Ramos (cell line): ENCODE measurements around the gene RAB34.

Experiments
- in situ Hi-C: fragments of 300-500 bp; cut with MboI; formaldehyde crosslinking; loops from one replicate; pipeline ENCODE4 v1.14.3; 2022; ENCODE audit warnings: low sequenced_read_pairs; ENCODE audit not compliant: unreplicated experiment

Gene RAB34

GRCh38 chr17:28700278-28700677 is 17.4 kb downstream of the RAB34 start:
- in situ Hi-C loops = no loop called here

- in situ Hi-C loops = no loop called here
Observed at GRCh38 chr17:28698253-28698941, 19.3 kb downstream of the RAB34 start.

GRCh38 chr17:28693869-28694268 is 23.8 kb downstream of the RAB34 start:
- in situ Hi-C loops = no loop called here

- in situ Hi-C loops = no loop called here
Observed at GRCh38 chr17:28689011-28689410, 28.7 kb downstream of the RAB34 start.

GRCh38 chr17:28688481-28688880 is 29.2 kb downstream of the RAB34 start:
- in situ Hi-C loops = no loop called here

GRCh38 chr17:28686296-28686695 is 31.4 kb downstream of the RAB34 start:
- in situ Hi-C loops = no loop called here

- in situ Hi-C loops = no loop called here
Observed at GRCh38 chr17:28685366-28685765, 32.3 kb downstream of the RAB34 start.

GRCh38 chr17:28684963-28685362 is 32.7 kb downstream of the RAB34 start:
- in situ Hi-C loops = no loop called here

GRCh38 chr17:28682655-28683054 is 35.0 kb downstream of the RAB34 start:
- in situ Hi-C loops = no loop called here

GRCh38 chr17:28675980-28676379 is 41.7 kb downstream of the RAB34 start:
- in situ Hi-C loops = no loop called here

- in situ Hi-C loops = no loop called here
Observed at GRCh38 chr17:28675490-28675889, 42.2 kb downstream of the RAB34 start.

GRCh38 chr17:28669918-28670317 is 47.8 kb downstream of the RAB34 start:
- in situ Hi-C loops = no loop called here

GRCh38 chr17:28667870-28668269 is 49.8 kb downstream of the RAB34 start:
- in situ Hi-C loops = no loop called here

GRCh38 chr17:28665994-28666393 is 51.7 kb downstream of the RAB34 start:
- in situ Hi-C loops = no loop called here
